Posterior vena cava (tissue), 2 donors: Measurements from ENCODE around the gene MCCC2. TPM values are rescaled to one million over a fixed set of nuclear protein-coding genes. Genes with fewer than 3 reads are reported as not detected.
"Not testable (repeated sequence)": the region's sequence is repeated elsewhere in the genome, so short reads cannot be mapped to it uniquely, and the experiment has no call there.

Experiments
- DNase-seq: peaks from one replicate; pipeline ENCODE4 v3.0.0-alpha.2; 2020; ENCODE audit warnings: low spot score
- intact Hi-C, 2 donors: fragments of 100-400 bp; cut with DNase I; formaldehyde crosslinking; loops; one replicate each; pipeline versions ENCODE4 v1.14.1 to v1.14.2; 2022 to 2023
- long read RNA-seq, 2 donors: library from polyadenylated mRNA; unstranded; transcript quantifications; one replicate each; pipeline ENCODE4 v2.0.0, GENCODE V29; 2020 to 2021
- total RNA-seq, 2 donors: library from RNA; stranded (reverse); fragmentation: NEBNext Ultra II Directional; extraction: Animal tissue kit (Norgen Biotek cat#: 25700); gene quantifications; one replicate each; pipeline ENCODE4 v1.2.1, GENCODE V29; 2021
- donor health status: DM: yes; HTN: yes; CAD: no.
- donor health status: DM: yes; HTN: yes; CAD: no.

The MCCC2 gene
- total RNA-seq = 10 to 100 TPM; 19.3 to 20.0 TPM
- long read RNA-seq, donor 1, partial matches to known transcripts = 1 of 3 reads
- long read RNA-seq, donor 1, other reads (novel, unspliced or antisense) = 1 of 3 reads
- long read RNA-seq, donor 2, partial matches to known transcripts = 2 of 9 reads
- long read RNA-seq, donor 2, other reads (novel, unspliced or antisense) = 3 of 9 reads

DNA sequence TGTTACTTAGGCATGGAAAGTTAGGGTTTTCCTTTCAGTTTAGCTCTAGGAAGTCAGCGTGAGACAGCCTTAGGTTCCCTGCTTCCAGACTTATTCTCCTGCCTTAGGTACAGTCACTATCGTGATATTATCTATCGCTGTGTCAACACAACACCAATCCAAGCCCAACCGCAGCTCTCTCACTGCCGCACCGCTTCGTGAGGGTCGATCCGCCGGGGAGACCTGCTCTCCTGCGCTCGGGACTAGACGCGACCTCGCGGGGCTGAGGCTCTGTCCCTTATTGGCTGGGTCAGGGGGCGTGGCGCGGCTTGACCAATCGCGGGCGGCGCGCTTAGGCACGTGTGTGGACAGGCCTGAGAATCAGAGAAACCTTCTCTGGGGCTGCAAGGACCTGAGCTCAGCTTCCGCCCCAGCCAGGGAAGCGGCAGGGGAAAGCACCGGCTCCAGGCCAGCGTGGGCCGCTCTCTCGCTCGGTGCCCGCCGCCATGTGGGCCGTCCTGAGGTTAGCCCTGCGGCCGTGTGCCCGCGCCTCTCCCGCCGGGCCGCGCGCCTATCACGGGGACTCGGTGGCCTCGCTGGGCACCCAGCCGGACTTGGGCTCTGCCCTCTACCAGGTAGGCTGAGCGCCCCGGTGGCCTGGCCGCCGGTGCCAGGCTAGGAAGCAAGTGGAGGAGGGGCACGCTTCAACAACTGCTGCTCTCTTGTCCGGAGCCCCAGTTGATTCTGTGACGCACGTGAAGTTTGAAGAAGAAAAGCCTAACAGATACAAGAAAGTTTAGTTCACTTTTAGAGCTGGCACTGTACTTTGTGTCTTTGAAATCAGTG, at the start of gene MCCC2:
Gene MCCC2, plus strand, starts transcription at position 400 of the 825 bp plus-strand sequence. Its CDS starts 86 bp downstream, at position 486.
- intact Hi-C loops = no loop called here
- DNase-seq = peak; percentile 99

DNA sequence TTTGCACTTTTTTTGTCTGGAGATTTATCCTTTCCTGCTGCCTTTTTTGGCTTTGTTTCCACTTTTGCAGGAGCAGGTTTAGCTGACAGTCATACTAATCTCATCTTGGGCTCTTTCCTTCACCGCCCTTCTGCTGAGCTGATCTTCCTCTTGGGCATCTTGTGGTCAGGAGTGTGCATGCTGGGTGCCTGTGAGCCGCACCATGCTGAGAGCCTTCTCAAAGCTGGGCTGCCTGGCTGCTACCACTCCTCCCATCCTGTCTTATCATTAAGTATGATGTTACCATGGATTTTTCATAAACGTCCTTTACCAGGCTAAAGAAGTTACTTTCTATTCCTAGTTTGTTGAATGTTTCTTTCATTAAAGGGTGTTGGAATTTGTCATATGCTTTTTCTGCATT, 49.5 kb upstream of the MCCC2 start:
- intact Hi-C loops = no loop called here
- DNase-seq = no peak

DNA sequence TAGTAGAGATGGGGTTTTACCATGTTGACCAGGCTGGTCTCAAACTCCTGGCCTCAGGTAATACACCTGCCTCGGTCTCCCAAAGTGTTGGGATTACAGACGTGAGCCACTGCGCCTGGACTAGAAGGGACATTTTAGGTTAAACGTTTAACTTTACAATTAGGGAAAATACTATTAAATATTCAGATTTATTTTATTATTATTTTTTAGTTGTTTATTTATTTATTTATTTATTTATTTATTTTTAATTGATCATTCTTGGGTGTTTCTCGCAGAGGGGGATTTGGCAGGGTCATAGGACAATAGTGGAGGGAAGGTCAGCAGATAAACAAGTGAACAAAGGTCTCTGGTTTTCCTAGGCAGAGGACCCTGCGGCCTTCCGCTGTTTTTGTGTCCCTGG, 36.3 kb upstream of the MCCC2 start:
- intact Hi-C loops = not testable (repeated sequence)

DNA sequence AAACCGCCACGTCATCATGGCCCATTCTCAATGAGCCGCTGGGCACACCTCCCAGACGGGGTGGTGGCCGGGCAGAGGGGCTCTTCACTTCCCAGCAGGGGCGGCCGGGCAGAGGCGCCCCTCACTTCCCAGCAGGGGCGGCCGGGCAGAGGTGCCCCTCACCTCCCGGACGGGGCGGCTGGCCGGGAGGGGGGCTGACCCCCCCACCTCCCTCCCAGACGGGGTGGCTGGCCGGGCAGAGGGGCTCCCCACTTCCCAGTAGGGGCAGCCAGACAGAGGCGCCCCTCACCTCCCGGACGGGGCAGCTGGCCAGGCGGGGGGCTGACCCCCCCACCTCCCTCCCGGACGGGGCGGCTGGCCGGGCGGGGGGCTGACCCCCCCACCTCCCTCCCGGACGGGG, 35.6 kb upstream of the MCCC2 start:
- DNase-seq, intact Hi-C loops: not testable (repeated sequence)

More for the DNA sequence above, 36.3 kb upstream of the MCCC2 start:
- DNase-seq = not testable (repeated sequence)

DNA sequence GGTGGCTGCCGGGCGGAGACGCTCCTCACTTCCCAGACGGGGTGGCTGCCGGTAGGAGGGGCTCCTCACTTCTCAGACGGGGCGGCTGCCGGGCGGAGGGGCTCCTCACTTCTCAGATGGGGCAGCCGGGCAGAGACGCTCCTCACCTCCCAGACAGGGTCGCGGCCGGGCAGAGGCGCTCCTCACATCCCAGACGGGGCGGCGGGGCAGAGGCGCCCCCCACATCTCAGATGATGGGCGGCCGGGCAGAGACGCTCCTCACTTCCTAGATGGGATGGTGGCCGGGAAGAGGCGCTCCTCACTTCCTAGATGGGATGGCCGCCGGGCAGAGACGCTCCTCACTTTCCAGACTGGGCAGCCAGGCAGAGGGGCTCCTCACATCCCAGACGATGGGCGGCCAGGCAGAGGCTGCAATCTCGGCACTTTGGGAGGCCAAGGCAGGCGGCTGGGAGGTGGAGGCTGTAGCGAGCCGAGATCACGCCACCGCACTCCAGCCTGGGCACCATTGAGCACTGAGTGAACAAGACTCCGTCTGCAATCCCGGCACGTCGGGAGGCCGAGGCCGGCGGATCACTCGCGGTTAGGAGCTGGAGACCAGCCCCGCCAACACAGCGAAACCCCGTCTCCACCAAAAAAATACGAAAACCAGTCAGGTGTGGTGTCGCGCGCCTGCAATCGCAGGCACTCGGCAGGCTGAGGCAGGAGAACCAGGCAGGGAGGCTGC, 35.0 kb upstream of the MCCC2 start:
- intact Hi-C loops = not testable (repeated sequence)

DNA sequence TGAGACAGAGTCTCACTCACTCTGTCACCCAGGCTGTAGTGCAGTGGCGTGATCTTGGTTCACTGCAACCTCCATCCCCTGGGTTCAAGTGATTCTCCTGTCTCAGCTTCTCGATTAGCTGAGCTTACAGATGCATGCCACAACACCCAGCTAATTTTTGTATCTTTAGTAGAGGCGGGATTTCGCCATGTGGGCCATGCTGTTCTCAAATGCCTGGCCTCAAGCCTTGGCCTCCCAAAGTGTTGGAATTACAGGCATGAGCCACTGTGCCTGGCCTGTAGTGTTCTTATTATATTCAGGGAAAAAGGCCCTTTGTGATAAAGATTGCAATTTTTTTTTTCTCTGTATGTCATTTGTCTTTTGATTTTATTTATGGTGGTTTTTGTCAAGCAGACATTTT, 24.0 kb upstream of the MCCC2 start:
- DNase-seq = no peak
- intact Hi-C loops = no loop called here

More for the DNA sequence above, 35.0 kb upstream of the MCCC2 start:
- not testable (repeated sequence) for DNase-seq

DNA sequence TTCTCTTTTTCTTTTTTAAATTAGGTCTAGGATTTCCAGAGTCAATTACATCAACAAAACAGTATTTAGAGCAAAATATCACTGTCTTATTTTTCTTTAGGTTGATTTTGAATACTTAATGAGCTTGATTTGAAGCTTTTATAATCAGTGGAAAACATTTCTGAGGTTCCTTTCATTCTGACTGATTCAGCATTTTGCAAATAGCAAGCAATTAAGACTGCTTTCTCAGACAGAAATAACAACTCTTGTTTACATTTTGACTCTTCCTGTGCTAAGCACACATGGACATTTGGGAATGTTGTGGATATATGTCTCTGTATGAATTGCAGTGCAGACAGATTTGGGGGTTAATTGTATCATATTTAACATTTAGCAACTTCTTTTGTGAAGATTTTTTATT, 22.2 kb upstream of the MCCC2 start:
- DNase-seq = no peak
- intact Hi-C loops = no loop called here

DNA sequence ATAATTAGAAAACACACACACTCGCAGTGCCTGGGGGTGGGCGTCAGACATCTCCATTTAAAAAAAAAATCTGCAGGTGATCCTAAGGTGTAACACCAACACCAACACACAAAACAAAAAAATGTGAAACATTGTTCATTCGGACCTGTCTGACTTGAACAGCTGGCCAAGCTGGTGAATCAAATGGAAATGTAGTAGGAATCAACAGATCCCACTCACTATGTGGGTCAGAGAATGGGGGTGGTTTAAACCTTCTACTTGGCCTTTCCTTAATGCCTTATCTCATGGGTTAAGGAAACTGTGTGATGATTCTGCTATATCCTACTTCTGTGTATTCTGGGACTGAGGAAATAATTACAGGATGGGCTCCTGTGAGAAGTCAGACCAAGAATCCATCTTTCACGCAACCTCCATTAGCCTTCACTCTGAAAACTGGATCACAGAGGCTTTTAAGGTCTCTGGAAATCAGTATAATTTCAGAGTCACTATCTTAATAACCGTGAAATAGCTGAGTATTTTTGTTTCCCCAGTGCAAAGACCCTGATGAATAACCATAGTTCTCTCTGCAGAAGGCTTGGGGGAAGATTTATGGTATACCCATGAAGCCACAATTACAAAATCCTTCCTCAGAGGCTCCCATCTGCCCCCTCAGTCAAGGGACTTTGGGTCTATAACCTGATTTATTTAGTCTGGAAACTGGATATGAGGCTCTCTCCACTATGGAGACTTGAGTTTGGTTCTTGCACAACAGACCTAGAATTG, 17.2 kb upstream of the MCCC2 start:
- intact Hi-C loops = no loop called here
- DNase-seq = no peak

DNA sequence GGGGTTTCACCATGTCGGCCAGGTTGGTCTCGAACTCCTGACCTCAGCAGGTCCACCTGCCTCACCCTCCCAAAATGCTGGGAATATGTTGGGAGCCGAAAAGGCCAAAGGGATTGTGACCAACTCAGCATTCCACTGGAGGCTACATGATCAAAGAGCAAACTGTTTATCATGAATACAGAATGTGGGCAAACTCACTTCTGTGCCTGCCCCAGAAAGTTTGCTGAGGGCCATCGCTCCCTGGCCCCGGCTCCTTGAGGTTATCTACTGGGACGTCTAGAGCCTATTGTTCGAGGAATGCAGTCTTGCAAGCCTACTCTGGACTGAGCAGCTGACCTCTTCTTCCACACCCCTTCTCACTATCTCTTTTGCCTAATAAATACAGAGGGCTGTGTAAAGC, 15.3 kb upstream of the MCCC2 start:
- intact Hi-C loops, DNase-seq: not testable (repeated sequence)

DNA sequence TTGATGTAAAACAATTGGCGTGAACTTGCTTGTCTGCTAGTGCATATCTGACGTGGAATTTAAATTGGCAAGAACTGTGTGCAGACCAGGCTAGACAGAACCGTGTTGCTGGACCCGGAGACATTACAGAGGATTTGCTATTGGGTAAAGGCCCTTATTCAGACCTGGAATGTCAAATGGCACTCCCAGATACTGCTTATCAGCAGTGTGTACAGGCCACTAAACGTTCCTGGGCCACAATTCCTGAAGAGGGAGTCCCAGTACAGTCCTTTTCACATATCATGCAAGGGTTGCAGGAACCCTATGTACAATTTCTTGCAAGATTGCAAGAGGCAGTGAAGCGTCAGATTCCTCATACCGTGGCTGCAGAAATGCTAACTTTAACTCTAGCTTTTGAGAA, 13.5 kb upstream of the MCCC2 start:
- no peak for DNase-seq
- intact Hi-C loops = no loop called here

DNA sequence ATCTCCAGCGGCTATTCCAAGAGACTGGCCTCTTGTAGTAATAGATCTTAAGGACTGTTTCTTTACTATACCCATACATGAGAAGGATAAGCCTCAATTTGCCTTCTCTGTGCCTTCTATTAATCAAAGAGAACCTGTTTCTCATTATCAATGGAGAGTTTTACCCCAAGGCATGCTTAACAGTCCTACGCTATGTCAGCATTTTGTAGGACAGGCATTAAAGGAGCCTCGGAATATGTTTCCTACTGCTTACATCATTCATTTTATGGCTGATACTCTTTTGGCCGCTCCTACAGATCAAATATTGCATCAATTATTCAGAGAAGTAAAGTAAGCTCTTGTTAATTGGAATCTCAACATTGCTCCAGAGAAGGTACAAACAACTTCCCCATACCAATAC, 11.6 kb upstream of the MCCC2 start:
- intact Hi-C loops = not testable (repeated sequence)

DNA sequence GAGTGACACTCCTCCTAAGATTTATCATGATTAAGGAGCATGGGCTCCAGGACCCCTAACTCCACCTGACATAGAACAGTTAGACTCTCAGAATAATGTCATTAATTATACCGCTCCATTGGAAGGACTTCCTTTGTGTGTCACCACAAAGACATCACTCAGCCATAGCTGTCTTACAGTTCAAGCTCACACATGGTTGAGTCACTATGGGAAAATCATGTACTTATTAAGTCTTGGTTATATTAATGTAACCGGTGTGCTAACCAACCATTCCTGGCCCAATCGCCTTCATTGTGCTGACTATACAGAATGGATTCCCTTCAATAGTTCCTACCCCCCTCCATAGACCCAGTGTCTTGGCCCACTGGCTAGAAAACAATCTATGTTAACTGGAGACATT, 10.9 kb upstream of the MCCC2 start:
- no peak for DNase-seq
- intact Hi-C loops = no loop called here

More for the DNA sequence above, 11.6 kb upstream of the MCCC2 start:
- DNase-seq = not testable (repeated sequence)

DNA sequence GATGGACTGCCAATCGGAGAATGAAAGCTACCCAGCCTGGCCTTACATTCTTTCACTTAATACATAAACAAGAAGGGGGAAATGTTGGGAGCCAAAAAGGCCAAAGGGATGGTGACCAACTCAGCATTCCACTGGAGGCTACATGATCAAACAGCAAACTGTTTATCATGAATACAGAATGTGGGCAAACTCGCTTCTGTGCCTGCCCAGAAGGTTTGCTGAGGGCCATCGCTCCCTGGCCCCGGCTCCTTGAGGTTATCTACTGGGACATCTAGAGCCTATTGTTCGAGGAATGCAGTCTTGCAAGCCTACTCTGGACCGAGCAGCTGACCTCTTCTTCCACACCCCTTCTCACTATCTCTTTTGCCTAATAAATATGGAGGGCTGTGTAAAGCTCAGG, 9.3 kb upstream of the MCCC2 start:
- DNase-seq, intact Hi-C loops: not testable (repeated sequence)

DNA sequence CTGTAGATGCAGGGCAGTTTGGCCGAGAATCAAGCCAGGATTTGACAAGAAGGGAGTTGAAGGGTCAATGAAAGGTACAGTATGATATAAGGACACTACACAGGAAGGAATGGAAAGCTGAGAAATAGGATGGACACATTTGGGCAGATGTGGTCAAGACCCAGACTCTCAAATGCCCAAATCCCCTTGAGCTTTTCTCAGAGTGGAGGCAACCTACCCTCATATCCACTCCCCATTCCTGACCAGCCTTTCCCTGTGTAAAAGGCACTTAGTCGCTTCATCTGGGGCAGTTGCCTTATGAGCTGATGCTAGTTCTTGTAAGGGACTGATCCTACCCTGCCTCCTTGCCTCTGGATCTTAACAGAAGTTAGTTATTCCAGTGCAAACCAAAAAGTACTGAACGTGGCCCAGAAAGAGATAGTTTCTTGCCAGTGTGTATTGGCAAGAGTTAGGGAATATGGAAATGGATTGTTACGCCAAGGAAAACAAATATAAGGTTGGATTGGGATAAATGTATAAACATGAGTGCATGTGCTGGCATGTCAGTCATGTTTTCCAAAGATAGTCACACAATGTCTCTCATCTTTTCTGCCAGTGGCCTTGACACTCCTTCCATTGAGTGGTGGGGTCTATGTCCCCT, 4.1 kb upstream of the MCCC2 start:
- DNase-seq = no peak

DNA sequence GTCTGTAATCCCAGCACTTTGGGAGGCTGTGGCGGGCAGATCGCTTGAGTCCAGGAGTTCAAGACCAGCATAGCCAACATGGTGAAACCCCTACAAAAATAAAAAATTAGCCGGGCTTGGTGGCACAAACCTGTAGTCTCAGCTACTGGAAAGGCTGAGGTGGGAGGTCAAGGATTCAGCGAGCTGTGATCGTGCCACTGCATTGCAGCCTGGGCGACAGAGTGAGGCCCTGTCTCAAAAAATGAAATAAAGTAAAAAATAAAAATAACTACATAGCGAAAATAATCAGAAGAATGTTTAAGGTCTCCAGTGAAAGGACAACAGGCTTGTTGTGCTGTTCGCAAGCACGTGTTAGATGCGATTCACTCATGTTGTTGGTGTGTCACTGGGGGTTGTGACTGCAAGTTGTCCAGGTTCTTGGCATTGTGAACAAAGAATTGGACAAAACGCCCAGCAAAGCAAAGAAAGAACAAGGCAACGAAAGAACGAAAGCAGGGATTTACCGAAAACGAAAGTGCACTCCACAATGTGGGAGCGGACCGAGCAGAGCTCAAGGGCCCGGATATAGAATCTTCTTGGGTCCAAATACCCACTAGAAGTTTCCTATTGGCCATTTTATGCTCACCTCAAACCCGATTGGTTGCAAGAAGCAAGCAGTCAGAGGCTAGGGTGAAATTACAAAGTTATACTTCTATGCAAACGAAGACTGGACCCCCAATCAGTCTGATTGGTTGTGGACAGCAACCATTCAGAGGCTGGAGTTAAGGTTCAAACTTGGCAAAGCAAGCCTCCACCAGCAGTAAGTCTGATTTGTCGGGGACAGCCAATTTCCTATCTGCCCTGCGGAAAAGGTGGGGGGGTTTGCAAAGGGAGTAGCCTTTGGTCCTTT, 844 bp upstream of the MCCC2 start:
- intact Hi-C loops = no loop called here
- DNase-seq = no peak

More for the DNA sequence above, 4.1 kb upstream of the MCCC2 start:
- intact Hi-C loops = no loop called here

DNA sequence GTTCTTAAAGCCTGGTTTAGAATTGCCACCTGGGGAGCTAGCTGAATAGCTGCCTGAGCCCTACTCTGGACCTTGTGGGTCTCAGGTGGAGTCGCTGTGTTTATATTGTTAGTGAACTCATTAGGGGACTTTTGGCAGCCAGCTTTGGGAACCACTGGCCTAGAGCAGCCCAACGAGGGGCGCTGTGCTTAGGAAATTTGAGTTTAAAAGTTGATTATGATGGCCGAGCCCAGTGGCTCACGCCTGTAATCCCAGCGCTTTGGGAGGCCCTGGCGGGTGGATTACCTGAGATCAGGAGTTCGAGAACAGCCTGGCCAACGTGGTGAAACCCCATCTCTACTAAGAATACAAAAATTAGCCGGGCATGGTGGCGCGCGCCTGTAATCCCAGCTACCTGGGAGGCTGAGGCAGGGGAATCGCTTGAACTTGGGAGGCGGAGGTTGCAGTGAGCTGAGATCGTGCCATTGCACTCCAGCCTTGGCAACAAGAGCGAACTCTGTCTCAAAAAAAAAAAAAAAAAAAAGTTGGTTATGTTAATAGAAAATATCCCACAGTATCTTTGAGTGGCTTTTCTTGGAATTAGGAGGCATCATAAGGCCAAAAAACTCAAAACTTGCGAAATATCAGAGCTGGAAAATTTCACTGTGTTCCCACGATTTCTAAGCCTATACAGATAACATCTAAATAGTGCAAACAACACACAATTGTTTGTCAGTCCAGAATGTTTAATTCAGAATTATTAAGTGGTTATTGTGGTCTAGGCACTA, 809 bp downstream of the MCCC2 start:
- intact Hi-C loops = no loop called here

DNA sequence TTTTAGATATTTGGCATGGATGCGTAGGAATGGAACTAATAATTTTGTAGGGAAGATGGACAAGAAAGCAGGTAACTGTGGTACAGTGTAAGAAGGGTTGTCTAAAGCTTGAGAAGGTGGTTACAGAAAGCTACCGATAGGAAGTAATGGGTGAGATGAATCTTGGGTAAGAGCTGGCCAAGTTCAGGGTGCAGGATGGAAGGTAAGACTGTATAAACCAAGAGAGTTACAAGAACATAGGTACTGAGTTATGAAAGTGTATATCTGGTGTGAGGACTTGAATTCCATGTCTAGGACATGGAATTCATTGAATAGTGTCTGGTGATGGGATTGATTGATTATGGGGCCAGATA, 1.4 kb downstream of the MCCC2 start:
- intact Hi-C loops = no loop called here
- DNase-seq = no peak

More for the DNA sequence above, 809 bp downstream of the MCCC2 start:
- no peak for DNase-seq
